ENCODE data around the gene SPTLC1.
"Not testable (repeated sequence)": the region's sequence is repeated elsewhere in the genome, so short reads cannot be mapped to it uniquely, and the experiment has no call there.

The SPTLC1 gene

GRCh38 chr9:92115071-92115858 is at the start of gene SPTLC1:
Gene SPTLC1 (minus strand): TSS chr9:92115413. CDS start chr9:92115370, 43 bp downstream.
- peak; percentile 80 for DNase-seq

- no peak for DNase-seq
These were observed 49.8 kb upstream of the SPTLC1 start for GRCh38 chr9:92164975-92165374.

- no peak for DNase-seq
These were observed 49.3 kb upstream of the SPTLC1 start for GRCh38 chr9:92164490-92164889.

GRCh38 chr9:92163276-92163675 is 48.1 kb upstream of the SPTLC1 start:
- DNase-seq: no peak

GRCh38 chr9:92160786-92161185 is 45.6 kb upstream of the SPTLC1 start:
- DNase-seq: no peak

GRCh38 chr9:92159058-92159457 is 43.8 kb upstream of the SPTLC1 start:
- no peak for DNase-seq

GRCh38 chr9:92158097-92158601 is 42.9 kb upstream of the SPTLC1 start:
- no peak for DNase-seq

GRCh38 chr9:92155736-92156135 is 40.5 kb upstream of the SPTLC1 start:
- not testable (repeated sequence) for DNase-seq

GRCh38 chr9:92155221-92155620 is 40.0 kb upstream of the SPTLC1 start:
- no peak for DNase-seq

GRCh38 chr9:92153466-92154415 is 38.5 kb upstream of the SPTLC1 start:
- peak; percentile 77 for DNase-seq

GRCh38 chr9:92151691-92152393 is 36.6 kb upstream of the SPTLC1 start:
- DNase-seq: no peak

- not testable (repeated sequence) for DNase-seq
These were observed 35.6 kb upstream of the SPTLC1 start for GRCh38 chr9:92150501-92151470.

GRCh38 chr9:92147852-92148180 is 32.6 kb upstream of the SPTLC1 start:
- DNase-seq: no peak

- peak; percentile 92 for DNase-seq
These were observed 32.0 kb upstream of the SPTLC1 start for GRCh38 chr9:92147030-92147851.

GRCh38 chr9:92146610-92147009 is 31.4 kb upstream of the SPTLC1 start:
- DNase-seq: no peak

- DNase-seq: not testable (repeated sequence)
These were observed 30.6 kb upstream of the SPTLC1 start for GRCh38 chr9:92145784-92146183.

GRCh38 chr9:92142329-92142728 is 27.1 kb upstream of the SPTLC1 start:
- no peak for DNase-seq

GRCh38 chr9:92141144-92142129 is 26.2 kb upstream of the SPTLC1 start:
- no peak for DNase-seq

GRCh38 chr9:92140754-92141143 is 25.5 kb upstream of the SPTLC1 start:
- no peak for DNase-seq
